Epithelial cell of proximal tubule (primary cell): Measurements from ENCODE around the gene MCTP1. TPM values are rescaled to one million over a fixed set of nuclear protein-coding genes. Genes with fewer than 3 reads are reported as not detected.

ENCODE experiments used
- DNase-seq: peaks from one replicate; pipeline ENCODE4 v3.0.0-alpha.2; 2011; ENCODE audit warnings: low read depth
- H3K4me3 ChIP-seq: 2 replicates; pipeline ENCODE4 v1.5.1; 2011; ENCODE audit warnings: low read depth, mild to moderate bottlenecking, low read length
- CTCF ChIP-seq: conservative IDR thresholded peaks from 2 replicates; pipeline ENCODE4 v1.5.1; 2012; ENCODE audit warnings: low read depth, mild to moderate bottlenecking, low read length
- total RNA-seq: library from RNA; depleted of rRNA; stranded (reverse); fragments of >200 nt; gene quantifications from 2 replicates; pipeline ENCODE4 v1.2.3, GENCODE V29; 2015

Gene MCTP1
- total RNA-seq, 1 donor from 2014 or later: 9.7 TPM

- DNase-seq: no peak
- TF ChIP-seq CTCF: no peak
These were observed 152.8 kb downstream of the MCTP1 start for GRCh38 chr5:95132096-95132495.

GRCh38 chr5:95130941-95131340 lies 154.0 kb downstream of the MCTP1 start:
- TF ChIP-seq CTCF: no peak
- no peak overlapping the region for H3K4me3 ChIP-seq
- DNase-seq: no peak

More at GRCh38 chr5:95132096-95132495, 152.8 kb downstream of the MCTP1 start:
- no peak overlapping the region for H3K4me3 ChIP-seq

- no peak overlapping the region for H3K4me3 ChIP-seq
- DNase-seq: no peak
- TF ChIP-seq CTCF: no peak
These were observed 160.2 kb downstream of the MCTP1 start for GRCh38 chr5:95124731-95125130.

GRCh38 chr5:95124101-95124500 lies 160.8 kb downstream of the MCTP1 start:
- DNase-seq: no peak
- no peak overlapping the region for H3K4me3 ChIP-seq
- TF ChIP-seq CTCF: no peak

- TF ChIP-seq CTCF: no peak
- no peak for DNase-seq
- H3K4me3 ChIP-seq: no peak overlapping the region
These were observed 170.0 kb downstream of the MCTP1 start for GRCh38 chr5:95114902-95115301.

- no peak overlapping the region for H3K4me3 ChIP-seq
- TF ChIP-seq CTCF: no peak
- no peak for DNase-seq
These were observed 170.6 kb downstream of the MCTP1 start for GRCh38 chr5:95114305-95114704.

- peak; percentile 31 for DNase-seq
- no peak overlapping the region for H3K4me3 ChIP-seq
- TF ChIP-seq CTCF: peak; percentile 27
These were observed 171.4 kb downstream of the MCTP1 start for GRCh38 chr5:95113489-95113888.
